ENCODE results near the gene STARD10. TPM values are rescaled to one million over a fixed set of nuclear protein-coding genes. Genes with fewer than 3 reads are reported as not detected.

STARD10 gene
- total RNA-seq, 4 donors from 2014 or later, result 39.1 to 103 (median 71.1) TPM

GRCh38 chr11:72820439-72821139 is 26.7 kb upstream of the STARD10 start:
- H3K4me1 ChIP-seq, result peaks cover 5 to 11% of the 10 kb centered on the region in 2 donors
- in situ Hi-C loops (cut with MboI; ENCODE audit: low sequenced_read_pairs in 4 of 4), result no loop called here

GRCh38 chr11:72818971-72819370 is 25.1 kb upstream of the STARD10 start:
- in situ Hi-C loops (cut with MboI; ENCODE audit: low sequenced_read_pairs in 4 of 4) (no loop called here), intact Hi-C loops (cut with DNase I; ENCODE audit: low total_unique reads) (no loop called here)
- no peak for ATAC-seq

More at GRCh38 chr11:72820439-72821139, 26.7 kb upstream of the STARD10 start:
- Histone ChIP-seq H3K36me3 (no peaks in the 10 kb centered on the region), H3K27ac (no peak overlapping the region), H3K9me3 (no peaks in the 10 kb centered on the region), H3K4me3 (no peak overlapping the region), H3K27me3 (no peaks in the 10 kb centered on the region)
- intact Hi-C loops (cut with DNase I; ENCODE audit: low total_unique reads), result loop anchor here (10.0 kb wide), 1 partner anchor 386 kb away; the partner anchor contains the start of gene CLPB
- no peak for TF ChIP-seq CTCF (IDR thresholded peaks at IDR 0.05 in 4 of 5, conservative IDR thresholded peaks at IDR 0.05 in 1 of 5)
- TF ChIP-seq POLR2A (IDR thresholded peaks at IDR 0.05), result no peak
- ATAC-seq (no peak), DNase-seq (no peak)

GRCh38 chr11:72817966-72818365 is 24.1 kb upstream of the STARD10 start:
- ATAC-seq (no peak), DNase-seq (no peak)
- intact Hi-C loops (cut with DNase I; ENCODE audit: low total_unique reads), result no loop called here
- Histone ChIP-seq H3K27ac (no peak overlapping the region), H3K4me3 (no peak overlapping the region), H3K4me1 (peaks cover 10 to 27% of the 10 kb centered on the region in 2 donors), H3K27me3 (no peaks in the 10 kb centered on the region), H3K36me3 (no peaks in the 10 kb centered on the region), H3K9me3 (no peaks in the 10 kb centered on the region)
- TF ChIP-seq CTCF (IDR thresholded peaks at IDR 0.05 in 4 of 5, conservative IDR thresholded peaks at IDR 0.05 in 1 of 5) (no peak), POLR2A (IDR thresholded peaks at IDR 0.05) (no peak)
- in situ Hi-C loops (cut with MboI; ENCODE audit: low sequenced_read_pairs in 4 of 4), result no loop called here

More at GRCh38 chr11:72818971-72819370, 25.1 kb upstream of the STARD10 start:
- no peaks in the 10 kb centered on the region for H3K9me3 ChIP-seq
- no peak for DNase-seq
- H3K4me1 ChIP-seq, result peaks cover 10 to 21% of the 10 kb centered on the region in 2 donors
- H3K4me3 ChIP-seq, result no peak overlapping the region
- H3K27ac ChIP-seq, result no peak overlapping the region
- H3K27me3 ChIP-seq, result no peaks in the 10 kb centered on the region
- H3K36me3 ChIP-seq, result no peaks in the 10 kb centered on the region
- TF ChIP-seq POLR2A (IDR thresholded peaks at IDR 0.05), result no peak
- no peak for TF ChIP-seq CTCF (IDR thresholded peaks at IDR 0.05 in 4 of 5, conservative IDR thresholded peaks at IDR 0.05 in 1 of 5)

- no peaks in the 10 kb centered on the region for H3K27me3 ChIP-seq
- H3K36me3 ChIP-seq, result no peaks in the 10 kb centered on the region
- peaks cover 17 to 30% of the 10 kb centered on the region in 2 donors for H3K4me1 ChIP-seq
- in situ Hi-C loops (cut with MboI; ENCODE audit: low sequenced_read_pairs in 4 of 4), result no loop called here
- ATAC-seq (no peak), DNase-seq (no peak)
- H3K4me3 ChIP-seq, result no peak overlapping the region
- TF ChIP-seq POLR2A (IDR thresholded peaks at IDR 0.05) (no peak), CTCF (IDR thresholded peaks at IDR 0.05 in 4 of 5, conservative IDR thresholded peaks at IDR 0.05 in 1 of 5) (no peak)
- intact Hi-C loops (cut with DNase I; ENCODE audit: low total_unique reads), result no loop called here
- H3K27ac ChIP-seq, result no peak overlapping the region
- H3K9me3 ChIP-seq, result no peaks in the 10 kb centered on the region
These were observed 22.6 kb upstream of the STARD10 start for GRCh38 chr11:72816404-72816990.

All from gastrocnemius medialis (tissue), 4 donors.